ENCODE results near the gene SIL1. TPM values are rescaled to one million over a fixed set of nuclear protein-coding genes. Genes with fewer than 3 reads are reported as not detected.

Gene SIL1
- total RNA-seq, 4 donors from 2014 or later, result 17.4 to 122 (median 58.3) TPM

DNA sequence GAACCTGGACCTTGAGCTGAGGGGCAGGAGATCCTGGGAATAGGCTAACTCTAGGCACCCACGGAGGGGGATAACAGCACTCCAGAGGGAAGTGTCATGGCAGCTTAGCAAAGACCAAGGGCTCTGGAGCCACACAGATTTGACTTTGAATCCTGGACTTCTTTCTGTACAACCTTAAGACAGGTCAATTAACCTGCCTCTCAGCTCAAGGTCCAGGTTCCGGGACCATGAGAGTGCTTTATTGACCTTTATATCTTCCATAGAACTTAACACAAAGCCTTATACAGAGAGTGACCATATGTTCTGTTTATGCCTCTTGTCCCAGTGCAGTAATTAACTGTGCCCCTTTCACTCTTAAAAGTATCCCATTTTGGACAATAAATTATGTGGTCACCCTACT is 232.5 kb downstream of the SIL1 start:
- DNase-seq, result no peak
- TF ChIP-seq, protein P1, sequence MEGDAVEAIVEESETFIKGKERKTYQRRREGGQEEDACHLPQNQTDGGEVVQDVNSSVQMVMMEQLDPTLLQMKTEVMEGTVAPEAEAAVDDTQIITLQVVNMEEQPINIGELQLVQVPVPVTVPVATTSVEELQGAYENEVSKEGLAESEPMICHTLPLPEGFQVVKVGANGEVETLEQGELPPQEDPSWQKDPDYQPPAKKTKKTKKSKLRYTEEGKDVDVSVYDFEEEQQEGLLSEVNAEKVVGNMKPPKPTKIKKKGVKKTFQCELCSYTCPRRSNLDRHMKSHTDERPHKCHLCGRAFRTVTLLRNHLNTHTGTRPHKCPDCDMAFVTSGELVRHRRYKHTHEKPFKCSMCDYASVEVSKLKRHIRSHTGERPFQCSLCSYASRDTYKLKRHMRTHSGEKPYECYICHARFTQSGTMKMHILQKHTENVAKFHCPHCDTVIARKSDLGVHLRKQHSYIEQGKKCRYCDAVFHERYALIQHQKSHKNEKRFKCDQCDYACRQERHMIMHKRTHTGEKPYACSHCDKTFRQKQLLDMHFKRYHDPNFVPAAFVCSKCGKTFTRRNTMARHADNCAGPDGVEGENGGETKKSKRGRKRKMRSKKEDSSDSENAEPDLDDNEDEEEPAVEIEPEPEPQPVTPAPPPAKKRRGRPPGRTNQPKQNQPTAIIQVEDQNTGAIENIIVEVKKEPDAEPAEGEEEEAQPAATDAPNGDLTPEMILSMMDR (IDR thresholded peaks at IDR 0.05), result no peak
- TF ChIP-seq POLR2A (IDR thresholded peaks at IDR 0.05), result no peak
- Histone ChIP-seq H3K36me3 (no peaks in the 10 kb centered on the region), H3K4me3 (no peak overlapping the region), H3K27me3 (no peaks in the 10 kb centered on the region), H3K9me3 (no peaks in the 10 kb centered on the region), H3K27ac (no peak overlapping the region), H3K4me1 (no peaks in the 10 kb centered on the region)
- intact Hi-C loops (cut with DNase I; ENCODE audit: low total_unique reads), result no loop called here

DNA sequence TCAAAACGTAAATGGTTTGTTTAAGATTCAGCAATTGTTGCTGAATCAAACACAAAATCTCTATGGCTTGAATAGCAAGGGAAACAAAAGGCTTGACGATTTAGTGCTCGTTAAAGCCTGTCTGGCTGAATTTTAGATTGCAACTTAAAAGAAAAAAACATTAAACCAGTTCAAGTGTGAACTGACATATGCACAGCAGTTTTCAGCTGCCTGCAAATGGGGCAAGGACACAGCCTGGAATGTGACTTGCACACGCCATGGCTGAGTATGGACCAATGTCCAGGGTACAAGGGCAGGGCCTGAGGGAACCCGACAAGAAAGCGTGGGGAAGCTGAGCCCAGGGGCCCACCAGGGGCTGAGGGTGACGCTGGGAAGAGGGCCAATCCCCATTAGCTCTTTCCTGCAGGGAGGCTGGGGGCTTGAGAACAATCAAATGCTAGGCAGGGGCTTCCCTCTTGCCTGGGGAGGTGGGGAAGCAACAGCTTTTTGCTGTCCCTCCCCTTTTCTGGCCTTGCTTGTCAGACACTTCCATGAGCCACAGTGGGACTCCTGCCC is 233.4 kb downstream of the SIL1 start:
- no peaks in the 10 kb centered on the region for H3K36me3 ChIP-seq
- H3K27me3 ChIP-seq, result no peaks in the 10 kb centered on the region
- intact Hi-C loops (cut with DNase I; ENCODE audit: low total_unique reads), result no loop called here
- H3K9me3 ChIP-seq, result no peaks in the 10 kb centered on the region
- DNase-seq, result no peak
- H3K4me1 ChIP-seq, result no peaks in the 10 kb centered on the region
- TF ChIP-seq, protein P1 (IDR thresholded peaks at IDR 0.05), result no peak
- no peak for TF ChIP-seq POLR2A (IDR thresholded peaks at IDR 0.05)
- H3K4me3 ChIP-seq, result no peak overlapping the region
- H3K27ac ChIP-seq, result no peak overlapping the region

DNA sequence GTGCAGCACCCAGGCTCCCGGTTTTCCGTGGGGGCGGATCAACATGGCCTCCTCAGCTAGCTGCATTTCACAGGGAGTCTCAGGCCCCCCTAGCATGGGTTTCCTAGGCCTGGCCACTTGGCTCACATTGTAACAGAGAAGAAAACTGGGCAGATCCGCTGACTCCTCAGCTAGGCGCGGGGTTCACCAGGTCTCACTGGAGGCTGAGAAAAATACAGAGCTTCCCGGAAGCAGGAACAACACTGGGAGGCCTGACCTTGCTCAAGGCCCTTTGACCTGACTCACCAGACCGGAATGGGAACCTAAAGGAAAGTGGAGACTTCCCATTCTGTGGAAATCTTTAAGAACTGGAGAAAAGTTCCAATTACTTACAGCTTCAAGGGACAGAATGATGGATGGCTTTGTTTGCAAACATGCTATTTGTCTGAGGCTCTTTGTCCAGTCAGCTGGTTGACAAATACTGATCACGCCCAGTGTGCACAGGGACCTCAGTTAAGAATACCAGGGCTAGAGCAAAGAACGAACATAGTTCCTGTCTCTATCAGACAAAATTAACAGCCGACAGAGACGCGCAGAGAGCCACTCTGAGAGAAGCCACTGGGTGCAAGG is 234.3 kb downstream of the SIL1 start:
- TF ChIP-seq POLR2A (IDR thresholded peaks at IDR 0.05), result no peak
- TF ChIP-seq, protein P1 (IDR thresholded peaks at IDR 0.05), result no peak
- intact Hi-C loops (cut with DNase I; ENCODE audit: low total_unique reads), result no loop called here
- Histone ChIP-seq H3K4me3 (no peak overlapping the region), H3K27ac (no peak overlapping the region), H3K27me3 (no peaks in the 10 kb centered on the region), H3K4me1 (no peaks in the 10 kb centered on the region), H3K36me3 (no peaks in the 10 kb centered on the region), H3K9me3 (no peaks in the 10 kb centered on the region)
- DNase-seq, result no peak

DNA sequence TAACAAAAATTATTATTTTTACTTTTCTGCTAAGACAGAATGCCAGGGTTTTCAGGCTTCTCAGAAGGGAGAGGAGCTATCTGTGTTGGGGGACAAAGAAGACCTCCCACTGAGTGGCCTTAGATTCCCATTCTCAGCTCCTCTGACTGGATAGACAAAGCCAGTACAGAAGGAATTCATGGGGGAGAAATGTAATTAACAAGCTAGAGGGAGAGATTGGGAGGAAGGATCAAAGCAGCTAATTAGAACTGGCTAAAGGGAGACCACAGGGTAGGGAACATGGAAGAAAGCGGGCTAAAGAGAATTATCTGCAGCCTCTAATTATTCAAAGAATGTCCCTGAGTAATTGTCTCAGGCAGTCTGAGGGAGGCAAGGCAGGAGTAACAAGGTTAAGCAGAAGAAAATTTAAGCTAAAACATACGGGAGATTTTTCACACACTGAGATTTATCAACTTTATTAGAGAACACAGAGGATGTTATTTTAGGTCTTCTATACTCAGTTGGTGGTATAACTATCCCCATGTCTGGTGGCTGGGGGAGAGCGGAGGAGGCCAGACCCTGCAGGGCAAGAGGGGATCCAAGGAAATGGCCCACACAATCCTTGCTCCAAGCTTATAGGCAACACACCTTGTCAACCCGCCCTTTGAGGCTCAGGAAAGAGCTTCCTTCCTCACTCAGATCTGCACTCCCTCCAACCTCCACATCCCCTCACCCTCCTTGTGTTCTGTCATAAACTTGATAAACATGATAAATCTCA is 235.4 kb downstream of the SIL1 start:
- Histone ChIP-seq H3K4me1 (no peaks in the 10 kb centered on the region), H3K27ac (no peak overlapping the region), H3K27me3 (no peaks in the 10 kb centered on the region), H3K9me3 (no peaks in the 10 kb centered on the region), H3K36me3 (no peaks in the 10 kb centered on the region), H3K4me3 (no peak overlapping the region)
- TF ChIP-seq, protein P1 (IDR thresholded peaks at IDR 0.05), result no peak
- TF ChIP-seq POLR2A (IDR thresholded peaks at IDR 0.05), result no peak
- intact Hi-C loops (cut with DNase I; ENCODE audit: low total_unique reads), result no loop called here
- DNase-seq, result no peak

DNA sequence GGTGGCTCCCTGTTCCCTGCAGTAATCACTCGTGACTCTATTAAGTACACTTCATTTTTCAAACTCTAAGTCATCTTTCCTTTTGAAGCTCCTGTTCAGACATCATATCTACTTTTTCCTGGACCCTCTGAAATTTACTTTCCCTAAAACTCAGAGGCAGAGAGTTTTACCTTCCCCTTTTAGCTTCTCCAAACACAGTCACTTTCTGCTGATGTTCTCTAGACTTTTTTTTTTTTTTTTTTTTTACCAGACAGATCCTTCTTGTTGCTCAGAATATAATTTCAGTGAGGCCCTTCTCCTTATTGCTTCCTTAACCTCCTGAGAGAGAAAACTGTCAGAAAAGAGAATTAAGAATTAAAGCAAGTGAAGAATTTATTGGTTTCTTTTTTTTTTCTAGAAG is 236.4 kb downstream of the SIL1 start:
- Histone ChIP-seq H3K36me3 (no peaks in the 10 kb centered on the region), H3K9me3 (no peaks in the 10 kb centered on the region), H3K27me3 (no peaks in the 10 kb centered on the region), H3K27ac (no peak overlapping the region), H3K4me1 (no peaks in the 10 kb centered on the region), H3K4me3 (no peak overlapping the region)
- no peak for DNase-seq
- TF ChIP-seq POLR2A (IDR thresholded peaks at IDR 0.05), result no peak
- TF ChIP-seq, protein P1 (IDR thresholded peaks at IDR 0.05), result no peak
- intact Hi-C loops (cut with DNase I; ENCODE audit: low total_unique reads), result no loop called here

All from uterus (tissue), 4 donors.